Smooth muscle cell (in vitro differentiated cells): ENCODE results near the gene CAPS. TPM values are rescaled to one million over a fixed set of nuclear protein-coding genes. Genes with fewer than 3 reads are reported as not detected.

Experiments
- DNase-seq: peaks from one replicate; lab custom pipeline; 2025; ENCODE audit not compliant: unreplicated experiment; lab: John Stamatoyannopoulos, UW
- H2AFZ ChIP-seq: fragments of 200-600 bp; sonication (generic); 2 replicates; pipeline ENCODE4 v1.6.0; 2016; ENCODE audit warnings: antibody characterized with exemption, low read depth, mild to moderate bottlenecking
- H3F3A ChIP-seq: fragments of 200-600 bp; sonication (generic); 2 replicates; pipeline ENCODE4 v1.6.0; 2017; ENCODE audit warnings: antibody characterized with exemption, low read depth
- H3K27ac ChIP-seq: fragments of 200-600 bp; sonication (generic); 2 replicates; pipeline ENCODE4 v1.5.1; 2016; ENCODE audit warnings: low read depth, mild to moderate bottlenecking
- H3K27me3 ChIP-seq: fragments of 200-600 bp; sonication (generic); 2 replicates; pipeline ENCODE4 v1.6.1; 2016; ENCODE audit warnings: low read depth, mild to moderate bottlenecking
- H3K36me3 ChIP-seq: fragments of 200-600 bp; sonication (generic); 2 replicates; pipeline ENCODE4 v1.5.1; 2016; ENCODE audit warnings: low read depth
- H3K4me1 ChIP-seq: fragments of 200-600 bp; sonication (generic); 2 replicates; pipeline ENCODE4 v1.5.1; 2016; ENCODE audit warnings: low read depth
- H3K4me2 ChIP-seq: fragments of 200-600 bp; sonication (generic); 2 replicates; pipeline ENCODE4 v1.6.0; 2016; ENCODE audit warnings: mild to moderate bottlenecking
- H3K4me3 ChIP-seq: fragments of 200-600 bp; sonication (generic); 2 replicates; pipeline ENCODE4 v1.5.1; 2016; ENCODE audit warnings: mild to moderate bottlenecking
- H3K79me2 ChIP-seq: fragments of 200-600 bp; sonication (generic); 2 replicates; pipeline ENCODE4 v1.6.0; 2016; ENCODE audit warnings: low read depth, mild to moderate bottlenecking
- H3K9ac ChIP-seq: fragments of 200-600 bp; sonication (generic); 2 replicates; pipeline ENCODE4 v1.6.0; 2016; ENCODE audit warnings: low read depth
- H3K9me3 ChIP-seq: fragments of 200-600 bp; sonication (generic); replicated peaks from 2 replicates; pipeline ENCODE4 v1.5.1; 2016; ENCODE audit warnings: low read depth
- H4K20me1 ChIP-seq: fragments of 200-600 bp; sonication (generic); 2 replicates; pipeline ENCODE4 v1.6.0; 2016; ENCODE audit warnings: low read depth
- CTCF ChIP-seq: fragments of 200-600 bp; sonication (generic); IDR thresholded peaks from 2 replicates; pipeline ENCODE4 v1.5.1; 2017; ENCODE audit warnings: borderline replicate concordance, mild to moderate bottlenecking, antibody characterized with exemption; ENCODE audit not compliant: insufficient read depth, poor library complexity, severe bottlenecking
- WGBS: methylation state at CpG from one replicate; pipeline ENCODE4 v1.1.7; 2016; ENCODE audit warnings: low lambda C conversion rate; 5-methylcytosine and 5-hydroxymethylcytosine counted together
- polyA plus RNA-seq: library from polyadenylated mRNA; unstranded; fragments of >200 nt; fragmentation: Nextera tagmentation; extraction: Ambion mirVana; gene quantifications from 2 replicates; pipeline ENCODE4 v1.2.1, GENCODE V29; 2016
- total RNA-seq: library from RNA; depleted of rRNA; stranded (reverse); fragments of >200 nt; gene quantifications from 2 replicates; pipeline ENCODE4 v1.2.3, GENCODE V29; 2014

Gene CAPS
- total and polyA plus RNA-seq, 2 experiments from 2014 or later = 5.1 to 17.3 TPM

DNA sequence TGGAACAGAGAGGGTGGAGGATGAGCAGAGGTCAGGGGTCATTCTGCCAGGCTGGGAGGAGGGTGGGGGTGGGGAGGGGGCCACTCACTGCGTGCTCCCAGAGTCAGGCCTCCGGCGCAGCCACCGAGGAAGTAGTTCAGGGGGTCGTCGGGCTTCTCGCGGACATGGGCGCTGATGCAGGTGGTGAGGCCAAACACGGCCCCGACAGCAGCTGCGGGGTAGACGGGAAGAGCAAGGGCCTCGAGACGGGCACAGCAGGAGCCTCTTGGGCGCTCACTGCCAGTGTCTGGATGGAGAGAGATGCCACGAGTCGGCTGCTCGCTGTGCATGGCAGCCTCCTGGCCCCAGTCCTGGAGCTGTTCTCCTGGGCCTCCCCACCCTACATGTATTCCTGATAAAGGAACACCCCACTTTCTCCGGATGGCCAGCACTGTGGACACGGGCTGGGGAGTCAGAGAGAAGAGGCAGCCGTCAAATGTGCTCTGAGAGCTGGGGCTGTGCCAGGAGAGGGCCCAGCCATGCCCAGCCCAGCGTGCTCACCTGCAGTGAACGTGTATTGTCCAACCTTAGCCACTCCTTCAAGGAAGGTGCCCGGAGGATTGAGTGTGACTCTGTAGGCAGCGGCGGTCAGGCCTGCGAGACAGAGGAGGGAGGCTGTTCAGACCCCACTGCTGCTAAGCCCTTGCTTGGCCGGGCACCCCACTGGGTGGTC is 17.5 kb upstream of the CAPS start:
- H3K36me3 ChIP-seq = no peaks in the 10 kb centered on the region
- H3K4me3 ChIP-seq = no peak overlapping the region
- H3K27ac ChIP-seq = no peak overlapping the region
- peaks cover 74% of the 10 kb centered on the region for H4K20me1 ChIP-seq
- no peak for TF ChIP-seq CTCF
- H3K79me2 ChIP-seq = peaks cover 28% of the 10 kb centered on the region
- DNase-seq = no peak
- no peak overlapping the region for H2AFZ ChIP-seq
- no peak overlapping the region for H3K9ac ChIP-seq
- H3K4me2 ChIP-seq = no peak overlapping the region
- no peaks in the 10 kb centered on the region for H3F3A ChIP-seq
- H3K27me3 ChIP-seq = no peaks in the 10 kb centered on the region
- H3K9me3 ChIP-seq = no peaks in the 10 kb centered on the region
- WGBS = 96% methylated on average over 29 of the region's 29 CpGs
- no peaks in the 10 kb centered on the region for H3K4me1 ChIP-seq

- Histone ChIP-seq H3F3A (no peaks in the 10 kb centered on the region), H3K4me2 (no peak overlapping the region), H2AFZ (no peak overlapping the region), H3K27me3 (no peaks in the 10 kb centered on the region), H3K36me3 (no peaks in the 10 kb centered on the region), H3K79me2 (peaks cover 37% of the 10 kb centered on the region), H3K27ac (no peak overlapping the region), H3K9me3 (no peaks in the 10 kb centered on the region), H4K20me1 (peaks cover 82% of the 10 kb centered on the region), H3K4me1 (no peaks in the 10 kb centered on the region), H3K4me3 (no peak overlapping the region), H3K9ac (no peak overlapping the region)
- 95% methylated on average over 30 of the region's 30 CpGs for WGBS
- no peak for DNase-seq
- no peak for TF ChIP-seq CTCF
Observed at GRCh38 chr19:5897189-5897969, 16.7 kb upstream of the CAPS start.

DNA sequence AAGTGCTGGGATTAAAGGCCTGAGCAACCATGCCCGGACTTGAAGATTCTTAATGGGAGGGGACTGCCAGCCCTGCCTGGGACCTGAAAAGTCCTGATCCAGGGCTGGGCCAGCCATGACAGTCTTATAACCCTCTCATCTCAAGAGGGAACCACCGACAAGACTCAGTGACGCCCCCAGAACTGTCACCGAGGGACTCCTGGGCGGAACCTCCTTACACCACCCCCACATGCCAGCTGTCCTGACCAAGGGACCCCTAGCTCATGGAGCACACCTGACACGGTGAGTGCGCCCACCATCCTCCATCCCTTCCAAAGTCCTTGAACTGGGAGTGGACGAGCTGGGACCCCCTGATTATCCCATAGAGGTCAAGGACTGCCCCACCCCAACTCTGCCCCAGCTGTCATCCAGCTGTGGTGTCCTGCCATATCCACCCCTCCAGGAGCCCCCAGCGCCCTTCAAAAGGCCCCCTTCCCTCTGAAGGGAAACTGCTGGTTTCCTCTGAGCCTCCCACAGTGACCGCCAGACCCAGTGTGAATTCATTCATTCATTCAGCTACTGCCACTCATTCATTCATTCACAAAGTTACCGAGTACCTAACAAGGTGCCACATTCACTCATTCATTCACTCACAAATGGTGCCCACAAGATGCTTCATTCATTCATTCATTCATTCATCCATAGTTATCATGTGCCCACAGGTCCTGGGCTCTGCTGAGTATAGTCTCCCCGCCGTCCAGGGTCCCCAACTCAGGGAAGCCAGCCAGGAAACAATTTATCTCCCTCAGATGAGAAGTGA is 14.1 kb upstream of the CAPS start:
- H3K27me3 ChIP-seq = no peaks in the 10 kb centered on the region
- no peak overlapping the region for H3K4me2 ChIP-seq
- H3K4me1 ChIP-seq = no peaks in the 10 kb centered on the region
- peaks cover 74% of the 10 kb centered on the region for H4K20me1 ChIP-seq
- H3K9ac ChIP-seq = no peak overlapping the region
- H2AFZ ChIP-seq = no peak overlapping the region
- no peaks in the 10 kb centered on the region for H3K9me3 ChIP-seq
- 97% methylated on average over 13 of the region's 13 CpGs for WGBS
- no peaks in the 10 kb centered on the region for H3F3A ChIP-seq
- no peak overlapping the region for H3K27ac ChIP-seq
- peaks cover 48% of the 10 kb centered on the region for H3K79me2 ChIP-seq
- H3K4me3 ChIP-seq = no peak overlapping the region
- TF ChIP-seq CTCF = no peak
- no peak for DNase-seq
- no peaks in the 10 kb centered on the region for H3K36me3 ChIP-seq
